HG02642 (cell line): ENCODE data around the gene MPL.

Experiments
- ATAC-seq: cut with Tn5 transposase; IDR thresholded peaks from one replicate; pipeline ENCODE4 v1.9.1; 2021; ENCODE audit warnings: mild to moderate bottlenecking; ENCODE audit not compliant: unreplicated experiment, poor library complexity

The MPL gene

DNA sequence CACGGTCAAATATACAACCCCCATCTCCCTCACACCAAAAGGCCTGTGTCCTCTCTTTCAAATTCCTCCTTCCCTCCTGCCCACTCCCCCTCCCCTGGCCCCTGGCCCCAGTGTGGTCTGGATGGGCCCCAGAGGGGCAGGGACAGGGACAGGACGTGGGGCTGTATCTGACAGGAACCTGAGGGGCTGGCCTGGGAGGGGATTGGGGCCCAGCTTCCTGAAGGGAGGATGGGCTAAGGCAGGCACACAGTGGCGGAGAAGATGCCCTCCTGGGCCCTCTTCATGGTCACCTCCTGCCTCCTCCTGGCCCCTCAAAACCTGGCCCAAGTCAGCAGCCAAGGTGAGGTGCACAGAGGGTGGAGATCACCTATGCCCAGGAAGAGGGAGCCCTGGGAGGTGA lies at the start of gene MPL:
Gene MPL (plus strand): TSS at position 231 of the 400 bp plus-strand sequence. CDS start 31 bp downstream, at position 262.
- no peak for ATAC-seq

DNA sequence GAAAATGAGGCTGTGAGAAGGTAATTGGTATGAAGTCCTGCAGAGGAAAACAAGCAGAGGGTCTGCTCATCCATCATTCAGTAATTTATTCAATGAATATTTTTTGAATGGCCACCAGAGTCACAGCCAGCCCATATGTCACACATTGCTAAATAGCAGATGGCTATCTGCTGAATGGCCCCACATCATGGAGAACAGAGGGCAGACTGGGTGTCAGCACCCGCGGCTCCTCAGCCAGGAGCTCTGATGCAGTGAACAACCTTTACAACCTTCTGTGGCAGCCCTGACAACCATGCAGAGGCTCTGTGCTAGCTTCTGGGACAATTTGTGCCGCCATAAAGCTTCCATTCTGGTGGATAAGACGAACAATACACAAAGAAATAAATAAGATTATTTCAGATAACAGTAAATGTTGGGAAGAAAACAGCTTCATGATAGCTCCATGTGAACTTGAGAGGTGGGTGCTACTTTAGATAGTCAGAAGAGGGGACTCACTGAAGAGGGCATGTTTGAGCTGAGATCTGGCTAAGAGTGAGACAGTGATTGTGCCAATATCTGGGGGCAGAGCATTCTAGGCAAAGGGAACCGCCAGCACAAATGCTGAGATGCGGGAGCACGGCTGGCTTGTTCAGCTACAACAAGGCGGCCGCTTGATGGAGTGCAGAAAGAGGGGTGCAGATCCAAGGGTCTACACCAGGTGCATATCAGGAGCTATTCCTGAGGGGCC lies 49.4 kb upstream of the MPL start:
- ATAC-seq, result no peak

DNA sequence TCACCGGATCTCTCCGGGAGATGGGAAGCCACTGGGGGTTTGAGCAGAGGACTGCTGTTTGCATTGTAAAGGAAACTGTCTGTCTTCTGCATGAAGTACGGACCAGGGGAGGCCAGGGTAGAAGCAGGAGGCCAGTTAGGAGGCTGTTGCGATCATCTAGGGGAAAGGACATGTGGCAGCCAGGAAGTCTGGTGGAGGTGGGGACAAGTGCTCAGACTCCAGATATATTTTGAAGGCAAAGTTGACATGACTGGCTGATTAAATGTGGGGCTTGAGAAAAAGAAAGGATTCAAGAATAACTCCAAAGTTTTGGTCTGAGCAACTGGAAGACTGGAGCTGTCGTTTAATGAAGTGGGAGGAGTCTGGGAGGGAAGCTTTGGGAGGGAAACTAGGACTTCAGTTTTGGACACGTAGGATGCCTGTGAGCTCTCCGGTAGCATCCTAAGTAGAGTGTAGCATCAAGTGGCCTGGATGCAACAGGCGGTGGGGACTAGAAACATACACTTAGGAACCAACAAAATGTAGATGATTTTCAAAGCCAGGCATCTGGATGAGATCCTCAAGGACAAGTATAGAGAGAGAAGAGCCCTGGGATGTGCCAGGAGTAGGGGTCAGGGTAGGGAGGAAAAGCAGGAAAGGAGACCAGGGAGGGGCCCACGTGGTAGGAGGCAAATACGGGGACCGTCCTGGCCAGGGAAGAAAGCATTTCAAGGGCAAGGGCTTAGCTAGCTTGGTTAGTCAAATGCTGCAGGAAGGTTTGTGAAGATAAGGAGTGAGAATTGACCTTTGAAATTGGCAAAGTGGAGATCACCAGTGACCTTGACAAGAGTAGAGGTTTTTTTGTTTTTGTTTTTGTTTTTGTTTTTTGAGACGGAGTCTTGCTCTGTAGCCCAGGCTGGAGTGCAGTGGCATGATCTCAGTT lies 48.6 kb upstream of the MPL start:
- ATAC-seq, result no peak

DNA sequence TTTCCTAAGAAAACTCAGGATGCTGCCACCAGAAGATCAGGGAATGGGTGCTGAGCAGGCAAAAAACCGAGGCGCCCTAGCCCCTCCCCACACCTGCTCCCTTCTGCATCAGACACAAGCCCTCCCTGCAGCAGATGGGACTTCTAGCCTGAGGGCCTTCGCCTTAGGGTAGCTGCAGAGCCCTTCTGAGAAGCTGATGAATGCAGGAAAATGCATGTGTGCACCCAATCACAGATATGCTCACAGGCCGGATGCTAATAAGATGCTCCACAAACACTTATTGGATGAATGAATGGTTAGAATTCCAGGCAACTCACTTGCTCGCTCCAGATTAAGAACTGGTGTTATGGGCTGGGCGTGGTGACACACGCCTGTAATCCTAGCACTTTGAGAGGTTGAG lies 45.4 kb upstream of the MPL start:
- ATAC-seq, result no peak

DNA sequence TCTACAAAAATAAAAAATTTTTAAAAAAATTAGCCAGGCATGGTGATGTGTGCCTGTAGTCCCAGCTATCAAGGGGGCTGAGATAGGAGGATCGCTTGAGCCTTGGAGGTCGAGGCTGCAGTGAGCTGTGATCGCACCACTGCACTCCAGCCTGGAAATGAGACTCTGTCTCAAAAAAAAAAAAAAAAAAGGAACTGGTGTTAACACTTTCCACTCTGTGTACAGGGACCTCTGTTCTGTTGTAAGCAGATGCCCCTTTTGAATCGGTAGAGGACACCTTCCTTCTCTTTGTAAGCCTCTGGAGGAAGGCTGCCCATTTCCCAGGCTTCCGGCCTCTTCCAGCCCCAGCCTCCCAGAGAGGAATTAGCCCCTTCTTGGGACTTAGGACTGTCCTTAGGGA lies 44.9 kb upstream of the MPL start:
- ATAC-seq, result no peak

DNA sequence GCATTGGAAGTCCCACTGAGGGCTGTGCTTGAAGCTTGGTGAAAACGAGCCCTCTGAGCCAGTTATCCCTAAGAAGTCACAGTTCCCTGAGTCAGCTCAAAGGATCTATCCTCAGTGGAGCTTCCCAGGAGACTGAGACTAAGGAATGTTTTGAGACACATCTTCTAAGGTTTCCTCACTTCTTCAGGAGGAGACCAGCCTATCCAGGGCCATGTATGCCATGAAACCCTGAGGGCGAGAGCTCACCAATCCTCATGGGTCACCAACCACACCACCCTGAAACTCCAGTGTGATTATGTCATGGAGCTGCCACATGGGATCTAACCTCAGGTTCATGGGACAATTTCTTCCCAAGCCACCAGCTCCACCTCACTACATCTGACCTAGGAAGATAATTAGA lies 44.4 kb upstream of the MPL start:
- no peak for ATAC-seq

DNA sequence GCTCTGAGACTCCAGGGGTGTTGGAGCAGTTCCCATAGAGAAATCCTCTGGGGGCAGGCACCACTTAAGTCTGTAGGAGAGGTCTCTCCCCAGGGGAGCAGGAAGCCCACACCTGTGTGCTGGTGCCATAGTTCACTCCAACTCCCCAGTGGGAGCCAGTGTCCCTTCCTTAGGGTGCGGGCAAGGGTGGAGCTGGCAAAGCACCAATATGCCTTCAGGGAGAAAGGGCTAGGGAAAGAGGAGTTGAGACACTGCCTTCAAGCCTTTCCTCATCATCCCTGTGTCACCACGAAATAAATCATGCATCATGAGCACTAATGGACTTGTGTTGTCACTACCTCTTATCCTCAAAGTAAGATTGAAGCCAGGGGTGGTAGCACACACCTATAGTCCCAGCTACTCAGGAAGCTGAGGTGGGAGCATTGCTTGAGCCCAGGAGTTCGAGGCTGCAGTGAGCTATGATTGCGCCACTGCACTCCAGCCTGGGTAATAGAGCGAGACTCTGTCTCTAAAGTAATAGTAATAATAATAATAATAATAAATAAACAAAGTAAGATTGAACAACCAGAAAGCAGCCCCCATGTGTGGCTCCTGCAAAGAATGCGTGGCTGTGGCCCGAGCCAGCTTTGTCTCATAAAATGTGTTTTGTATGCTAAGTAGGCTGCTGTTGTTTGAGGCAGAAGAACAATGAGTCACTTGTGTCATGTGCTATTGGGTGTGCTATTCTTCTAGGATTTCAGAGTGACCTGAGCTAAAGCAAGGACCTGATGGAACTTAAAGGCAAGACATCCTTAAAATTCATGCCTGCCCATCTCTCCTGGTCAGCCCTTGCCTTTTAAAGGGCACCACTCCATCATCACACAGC lies 43.5 kb upstream of the MPL start:
- no peak for ATAC-seq

DNA sequence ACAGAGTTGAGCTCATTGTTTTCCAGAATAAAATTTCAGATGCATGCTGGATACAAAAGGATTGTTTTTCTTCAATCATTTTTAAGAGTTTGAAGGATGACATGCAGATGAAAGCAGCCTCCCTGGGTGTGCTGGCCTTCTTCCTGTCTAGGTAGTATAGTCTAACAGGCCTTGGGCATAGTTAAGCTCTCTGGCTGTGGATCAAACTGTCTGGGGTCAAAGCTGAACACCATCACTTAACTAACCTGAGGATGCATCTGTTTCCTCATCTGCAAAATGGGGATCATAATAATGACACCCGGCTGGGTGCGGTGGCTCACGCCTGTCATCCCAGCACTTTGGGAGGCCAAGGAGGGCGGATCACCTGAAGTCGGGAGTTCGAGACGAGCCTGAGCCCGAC lies 42.9 kb upstream of the MPL start:
- no peak for ATAC-seq

DNA sequence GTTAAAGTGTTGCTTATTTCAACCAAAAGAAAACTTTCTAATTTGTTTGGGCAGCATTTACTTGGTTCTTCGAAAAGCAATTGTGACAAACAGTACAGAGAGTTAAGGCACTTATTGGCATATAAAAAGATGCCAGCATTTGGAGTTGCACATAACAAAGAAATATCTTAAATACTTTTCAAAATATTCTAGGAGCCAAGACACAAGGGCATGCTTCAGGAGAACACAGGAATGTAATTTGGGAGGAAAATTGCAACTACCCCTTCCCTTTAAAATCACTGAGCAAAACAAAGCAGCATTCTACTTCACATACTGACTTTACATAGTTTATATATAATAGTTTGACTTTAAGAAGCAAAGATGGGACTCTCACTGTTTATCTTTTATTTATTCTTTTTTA lies 41.4 kb upstream of the MPL start:
- no peak for ATAC-seq

DNA sequence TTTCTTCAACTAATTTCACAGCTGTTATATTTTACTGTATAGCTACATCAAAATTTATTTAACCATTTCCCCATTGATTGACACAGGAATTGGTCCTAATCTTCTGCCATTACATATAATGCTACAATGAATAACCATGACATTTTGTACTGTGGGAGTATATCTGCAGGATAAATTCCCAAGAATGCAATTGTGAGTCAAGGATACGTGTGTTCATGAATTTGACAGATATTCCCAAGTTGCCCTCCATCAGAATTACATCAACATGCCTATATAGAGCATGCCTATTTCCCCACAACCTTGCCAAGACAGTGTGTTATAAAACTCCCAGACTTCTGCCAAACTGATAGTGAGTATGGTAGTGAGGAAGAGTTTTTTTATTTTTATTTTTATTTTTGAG lies 39.6 kb upstream of the MPL start:
- ATAC-seq, result no peak

DNA sequence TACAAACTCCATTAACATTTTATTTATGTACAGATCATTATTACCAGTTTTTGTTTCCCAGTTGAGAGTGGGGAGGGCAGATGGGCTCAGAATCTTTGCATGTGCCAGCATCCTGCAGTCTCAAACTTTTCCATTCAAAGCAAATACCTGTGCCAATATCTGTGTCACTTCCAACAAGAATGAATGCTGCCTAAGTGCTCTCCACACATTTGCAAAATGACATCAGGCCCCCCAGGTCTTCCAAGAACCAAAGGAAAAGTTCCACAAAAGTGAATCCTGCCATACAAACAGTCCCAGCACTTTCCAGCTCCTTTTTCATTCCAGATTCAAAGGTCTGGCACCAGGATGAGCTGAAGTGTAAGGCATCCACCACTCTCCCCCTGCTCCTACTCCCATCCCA lies 38.5 kb upstream of the MPL start:
- no peak for ATAC-seq

DNA sequence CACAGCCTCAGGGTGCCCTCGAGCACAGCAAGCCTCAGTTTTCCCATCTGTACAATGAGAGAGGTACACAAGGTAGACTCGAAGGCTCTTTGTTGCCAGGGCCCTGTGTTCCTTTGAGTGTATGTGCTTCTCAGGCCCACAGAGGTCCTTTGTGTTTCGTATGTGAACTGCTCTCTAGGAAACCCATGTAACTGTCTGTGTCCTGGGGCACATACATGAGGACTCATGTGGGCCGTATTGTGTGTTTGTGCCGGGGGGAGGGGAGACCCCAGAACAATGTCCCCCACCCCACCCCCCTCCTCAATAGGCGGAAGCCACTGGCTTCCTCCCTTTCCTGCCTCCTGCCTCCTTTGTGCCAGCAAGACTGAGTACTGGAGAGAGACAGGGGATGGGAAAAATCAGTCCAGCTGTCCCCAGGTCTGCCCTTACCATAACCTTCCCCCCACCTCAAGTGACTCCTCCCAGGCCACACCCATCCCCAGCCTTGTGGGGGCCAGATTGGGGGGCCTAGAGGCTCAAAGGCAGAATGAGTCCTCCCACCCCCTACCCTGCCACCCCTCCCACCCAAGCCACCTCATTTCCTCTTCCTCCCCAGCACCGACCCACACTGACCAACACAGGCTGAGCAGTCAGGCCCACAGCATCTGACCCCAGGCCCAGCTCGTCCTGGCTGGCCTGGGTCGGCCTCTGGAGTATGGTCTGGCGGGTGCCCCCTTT lies 37.1 kb upstream of the MPL start, which contains the start of gene TIE1:
Gene TIE1 (plus strand): TSS at position 605 of the 717 bp plus-strand sequence. CDS start 90 bp downstream, at position 695.
- ATAC-seq, result no peak

DNA sequence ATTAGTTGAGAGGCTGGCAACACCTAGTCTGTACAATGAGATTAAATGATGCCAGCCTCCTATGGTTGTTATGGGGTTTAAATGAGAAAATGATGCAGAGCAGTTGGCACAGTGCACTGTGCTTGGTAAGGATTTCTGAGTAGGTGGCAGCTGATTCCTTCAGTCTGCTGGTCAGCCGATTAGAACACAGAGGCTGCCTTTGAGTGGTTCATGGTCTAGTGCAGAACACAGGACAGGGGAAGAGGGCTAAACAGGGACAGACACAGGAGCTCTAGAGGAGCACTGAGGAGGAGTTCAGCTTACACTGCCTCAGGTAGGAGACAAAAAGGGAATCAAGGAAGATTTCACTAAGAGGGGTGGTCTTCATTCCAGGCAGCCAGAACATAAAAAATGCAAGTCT lies 35.4 kb upstream of the MPL start:
- no peak for ATAC-seq

DNA sequence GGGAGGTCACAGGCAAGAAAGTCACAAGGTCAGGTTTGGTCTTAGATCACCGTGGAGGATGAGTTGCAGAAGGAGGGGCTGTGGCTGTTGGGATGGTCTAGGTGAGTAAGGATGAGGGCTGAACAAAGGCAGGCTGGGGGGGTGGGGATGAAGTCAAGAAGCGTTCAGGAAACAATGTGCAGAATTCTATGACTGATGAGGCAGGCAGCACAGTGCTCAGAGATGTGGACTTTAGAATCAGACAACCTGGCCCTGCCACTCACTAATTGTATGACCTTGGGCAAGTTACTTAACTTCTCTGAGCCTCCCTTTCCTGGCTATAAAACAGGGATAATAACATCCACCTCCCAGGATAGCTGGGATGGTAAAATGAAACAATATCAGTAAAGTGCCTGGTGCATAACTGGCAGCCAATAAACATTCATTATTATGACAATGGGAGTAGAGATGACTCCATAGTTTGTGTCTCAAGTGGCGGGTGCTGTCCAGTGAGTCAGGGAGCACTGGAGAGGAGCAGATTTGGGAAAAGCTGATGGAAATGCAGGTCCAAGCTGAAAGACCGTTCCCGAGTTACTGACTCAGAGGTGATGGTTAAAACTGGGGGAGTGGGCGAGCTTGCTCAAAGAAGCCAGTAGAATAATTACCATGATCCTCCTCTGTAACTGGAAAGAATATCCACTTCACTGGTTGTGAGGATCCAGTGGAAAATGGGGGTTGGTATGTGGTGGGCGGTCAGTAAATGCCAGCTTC lies 34.7 kb upstream of the MPL start:
- no peak for ATAC-seq

DNA sequence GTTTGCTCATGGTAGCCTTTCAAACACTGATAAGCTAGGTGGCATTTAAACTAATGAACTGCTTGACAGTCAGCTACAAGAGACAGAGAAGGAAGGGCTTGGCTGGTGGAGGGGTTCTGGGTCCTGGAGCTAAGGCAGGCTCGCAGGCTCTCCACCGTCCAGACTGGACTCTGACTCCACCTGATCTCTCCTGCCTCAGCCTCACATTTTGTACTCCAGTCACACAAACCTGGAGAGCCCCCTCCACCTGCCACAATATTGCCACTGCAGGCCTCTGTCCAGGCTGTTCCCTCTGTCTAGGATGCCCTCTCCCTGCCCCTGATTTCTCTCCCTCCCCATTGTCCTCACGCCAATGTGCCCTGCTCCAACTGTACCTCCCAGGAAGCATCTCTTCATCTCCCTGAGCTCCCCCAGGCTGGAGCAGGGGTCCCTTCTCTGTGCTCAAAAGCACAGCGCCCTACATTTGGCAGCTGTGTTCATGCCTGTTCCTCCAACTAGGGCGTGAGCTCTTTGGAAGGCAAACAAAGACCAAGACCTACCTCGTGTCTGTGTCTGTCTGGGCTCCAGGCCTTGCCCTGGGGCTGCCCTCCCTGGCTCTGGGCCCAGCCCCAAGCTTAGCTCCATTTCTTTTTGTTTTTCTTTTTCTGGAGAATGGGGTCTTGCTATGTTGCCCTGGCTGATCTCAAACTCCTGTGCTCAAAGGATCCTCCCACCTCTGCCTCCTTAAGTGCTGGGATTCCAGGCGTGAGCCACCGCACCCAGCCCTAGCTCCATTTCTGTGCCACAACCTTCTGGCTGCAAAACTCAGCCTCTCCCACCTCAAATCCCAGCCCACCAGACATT lies 33.9 kb upstream of the MPL start:
- ATAC-seq, result no peak

DNA sequence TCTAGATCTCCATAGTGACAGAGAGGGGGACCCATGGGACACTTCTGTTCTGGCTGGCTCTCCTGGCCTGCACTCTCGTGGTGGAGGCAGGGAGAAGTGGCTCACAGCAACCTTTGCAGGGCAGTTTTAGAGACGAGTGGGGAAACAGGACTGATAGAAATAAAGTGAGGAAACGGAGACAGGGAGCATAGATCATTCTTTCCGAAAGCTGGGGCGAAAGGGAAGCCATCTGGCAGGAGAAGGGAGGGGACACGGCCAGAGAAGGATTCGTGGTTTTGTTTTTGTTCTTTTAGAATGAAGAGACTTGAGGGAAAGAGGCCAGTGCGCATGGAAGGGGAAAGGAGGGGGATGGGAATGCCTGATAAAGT lies 33.3 kb upstream of the MPL start:
- no peak for ATAC-seq

DNA sequence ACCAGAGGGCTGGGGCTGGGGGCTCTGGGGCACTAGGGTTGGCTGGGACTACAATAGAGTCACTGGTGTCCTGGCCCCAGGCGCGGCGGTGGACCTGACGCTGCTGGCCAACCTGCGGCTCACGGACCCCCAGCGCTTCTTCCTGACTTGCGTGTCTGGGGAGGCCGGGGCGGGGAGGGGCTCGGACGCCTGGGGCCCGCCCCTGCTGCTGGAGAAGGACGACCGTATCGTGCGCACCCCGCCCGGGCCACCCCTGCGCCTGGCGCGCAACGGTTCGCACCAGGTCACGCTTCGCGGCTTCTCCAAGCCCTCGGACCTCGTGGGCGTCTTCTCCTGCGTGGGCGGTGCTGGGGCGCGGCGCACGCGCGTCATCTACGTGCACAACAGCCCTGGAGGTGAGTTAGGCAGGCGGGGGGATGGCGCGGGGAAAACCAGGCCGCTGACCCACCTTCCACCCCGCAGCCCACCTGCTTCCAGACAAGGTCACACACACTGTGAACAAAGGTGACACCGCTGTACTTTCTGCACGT lies 32.8 kb upstream of the MPL start:
- ATAC-seq, result no peak

DNA sequence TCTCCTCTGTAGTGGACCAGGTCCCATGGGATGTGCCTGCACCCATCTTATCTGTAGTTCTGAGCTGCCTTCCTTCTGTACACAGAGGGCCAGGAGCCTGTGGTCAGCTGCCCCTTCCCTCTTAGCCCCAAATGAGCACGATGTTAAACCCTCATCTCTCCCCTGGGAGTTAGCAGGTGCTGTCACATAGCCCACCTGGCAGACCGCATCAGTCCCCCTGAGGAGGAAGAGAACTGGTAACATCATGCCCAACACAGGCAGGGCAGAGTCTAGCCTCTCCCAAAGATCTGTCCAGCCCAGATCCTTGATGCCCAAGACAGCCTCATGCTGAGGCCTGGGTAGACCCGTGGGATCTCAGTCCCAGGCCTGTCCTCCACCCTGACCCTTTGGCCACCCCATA lies 32.2 kb upstream of the MPL start:
- ATAC-seq, result no peak
